ENCODE measurements around the gene PHLDB3. TPM values are rescaled to one million over a fixed set of nuclear protein-coding genes. Genes with fewer than 3 reads are reported as not detected.

Gene PHLDB3
- polyA plus RNA-seq, 1 of the 3 experiments (the other 2 are of a cell fraction), result 15.6 TPM

- TF ChIP-seq SMC3 (IDR thresholded peaks at IDR 0.05; ENCODE audit: low read depth, low read length), result no peak
- TF ChIP-seq, protein P1, sequence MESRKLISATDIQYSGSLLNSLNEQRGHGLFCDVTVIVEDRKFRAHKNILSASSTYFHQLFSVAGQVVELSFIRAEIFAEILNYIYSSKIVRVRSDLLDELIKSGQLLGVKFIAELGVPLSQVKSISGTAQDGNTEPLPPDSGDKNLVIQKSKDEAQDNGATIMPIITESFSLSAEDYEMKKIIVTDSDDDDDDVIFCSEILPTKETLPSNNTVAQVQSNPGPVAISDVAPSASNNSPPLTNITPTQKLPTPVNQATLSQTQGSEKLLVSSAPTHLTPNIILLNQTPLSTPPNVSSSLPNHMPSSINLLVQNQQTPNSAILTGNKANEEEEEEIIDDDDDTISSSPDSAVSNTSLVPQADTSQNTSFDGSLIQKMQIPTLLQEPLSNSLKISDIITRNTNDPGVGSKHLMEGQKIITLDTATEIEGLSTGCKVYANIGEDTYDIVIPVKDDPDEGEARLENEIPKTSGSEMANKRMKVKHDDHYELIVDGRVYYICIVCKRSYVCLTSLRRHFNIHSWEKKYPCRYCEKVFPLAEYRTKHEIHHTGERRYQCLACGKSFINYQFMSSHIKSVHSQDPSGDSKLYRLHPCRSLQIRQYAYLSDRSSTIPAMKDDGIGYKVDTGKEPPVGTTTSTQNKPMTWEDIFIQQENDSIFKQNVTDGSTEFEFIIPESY (IDR thresholded peaks at IDR 0.05; ENCODE audit: borderline replicate concordance, low read depth), result no peak
- TF ChIP-seq EZH2phosphoT487 (IDR thresholded peaks at IDR 0.05; ENCODE audit: borderline replicate concordance, low read depth), result no peak
- no peak for TF ChIP-seq NFIC (IDR thresholded peaks at IDR 0.05; ENCODE audit: borderline replicate concordance)
- no peak for TF ChIP-seq ELF1 (IDR thresholded peaks at IDR 0.05)
- TF ChIP-seq IRF3 (IDR thresholded peaks at IDR 0.05; ENCODE audit: low read depth, low read length), result no peak
- no peak for TF ChIP-seq GABPA (IDR thresholded peaks at IDR 0.05; ENCODE audit: low read depth)
- no peak for TF ChIP-seq TEAD4 (IDR thresholded peaks at IDR 0.05; ENCODE audit: borderline replicate concordance, insufficient read depth)
- Histone ChIP-seq H3K9ac (no peak overlapping the region), H3K4me3 (ENCODE audit: low read depth in 2 of 2, low read length in 1 of 2) (no peak overlapping the region), H3K9me2 (no peaks in the 10 kb centered on the region), H2AFZ (ENCODE audit: low read depth) (no peak overlapping the region), H3K27ac (ENCODE audit: low read depth in 2 of 2, low read length in 1 of 2) (no peak overlapping the region), H3K36me3 (replicated peaks in 1 of 2; ENCODE audit: control insufficient read depth in 1 of 2, insufficient read depth in 2 of 2, low read length in 1 of 2) (no peaks in the 10 kb centered on the region), H3F3A (replicated peaks; ENCODE audit: insufficient read depth) (peaks cover 10% of the 10 kb centered on the region), H3K9me3 (no peaks in the 10 kb centered on the region), H4K20me1 (ENCODE audit: insufficient read depth) (no peaks in the 10 kb centered on the region), H3K4me2 (no peak overlapping the region), H3K79me2 (ENCODE audit: insufficient read depth) (no peaks in the 10 kb centered on the region), H3K27me3 (ENCODE audit: insufficient read depth) (no peaks in the 10 kb centered on the region), H3K4me1 (ENCODE audit: control insufficient read depth in 1 of 2, insufficient read depth in 2 of 2, low read depth in 1 of 2, low read length in 1 of 2) (peaks cover 3 to 4% of the 10 kb centered on the region in 2 experiments; a peak in 1 of 4 replicates)
- no peak for DNase-seq
- CTCF ChIA-PET, result interaction anchor here (0.6 to 1.7 kb wide), 2 partner anchors 18 to 54 kb away, joined by 4 read pairs; no protein-coding TSS in a partner anchor
- 95% methylated on average over 29 of the region's 43 CpGs for WGBS (ENCODE audit: low lambda C conversion rate)
- POLR2A ChIA-PET, result no interaction called here
Measured at GRCh38 chr19:43501661-43502418, 2.7 kb downstream of the PHLDB3 start.

GRCh38 chr19:43499042-43499441, 5.5 kb downstream of the PHLDB3 start:
- H3K4me3 ChIP-seq (ENCODE audit: low read depth in 2 of 2, low read length in 1 of 2), result no peak overlapping the region
- POLR2A ChIA-PET, result no interaction called here
- no peaks in the 10 kb centered on the region for H3K27me3 ChIP-seq (ENCODE audit: insufficient read depth)
- no peak for DNase-seq
- H3F3A ChIP-seq (replicated peaks; ENCODE audit: insufficient read depth), result no peaks in the 10 kb centered on the region
- H3K36me3 ChIP-seq (replicated peaks in 1 of 2; ENCODE audit: control insufficient read depth in 1 of 2, insufficient read depth in 2 of 2, low read length in 1 of 2), result peaks cover 0 to 4% of the 10 kb centered on the region in 2 experiments
- H3K79me2 ChIP-seq (ENCODE audit: insufficient read depth), result no peaks in the 10 kb centered on the region
- H3K9me2 ChIP-seq, result no peaks in the 10 kb centered on the region
- no peaks in the 10 kb centered on the region for H4K20me1 ChIP-seq (ENCODE audit: insufficient read depth)
- TF ChIP-seq YY1 (IDR thresholded peaks at IDR 0.05; ENCODE audit: low read depth) (no peak), EZH2phosphoT487 (IDR thresholded peaks at IDR 0.05; ENCODE audit: borderline replicate concordance, low read depth) (no peak), RXRA (IDR thresholded peaks at IDR 0.05; ENCODE audit: borderline replicate concordance, low read depth) (no peak), MAX (IDR thresholded peaks at IDR 0.05; ENCODE audit: low read depth) (no peak), NFIC (IDR thresholded peaks at IDR 0.05; ENCODE audit: borderline replicate concordance) (no peak), MXI1 (IDR thresholded peaks at IDR 0.05; ENCODE audit: low read depth, low read length) (no peak), GATA2 (CRISPR knock-in tag; IDR thresholded peaks at IDR 0.05) (no peak), RCOR1 (IDR thresholded peaks at IDR 0.05; ENCODE audit: low read length) (no peak), FOXJ3 (CRISPR knock-in tag; IDR thresholded peaks at IDR 0.05) (no peak), RAD21 (IDR thresholded peaks at IDR 0.05; ENCODE audit: low read length) (no peak), ELF1 (IDR thresholded peaks at IDR 0.05) (no peak), REST (IDR thresholded peaks at IDR 0.05; ENCODE audit: low read depth, low read length) (no peak)
- no peaks in the 10 kb centered on the region; a peak in 1 of 4 replicates for H3K4me1 ChIP-seq (ENCODE audit: control insufficient read depth in 1 of 2, insufficient read depth in 2 of 2, low read depth in 1 of 2, low read length in 1 of 2)
- H3K27ac ChIP-seq (ENCODE audit: low read depth in 2 of 2, low read length in 1 of 2), result no peak overlapping the region
- 87% methylated on average over 3 of the region's 3 CpGs for whole genome bisulfite sequencing (ENCODE audit: low lambda C conversion rate)
- H3K9ac ChIP-seq, result no peak overlapping the region
- H3K4me2 ChIP-seq, result no peak overlapping the region
- CTCF ChIA-PET, result interaction anchor here (1.9 kb wide), 1 partner anchor 52 kb away, joined by 6 read pairs; no protein-coding TSS in a partner anchor
- H2AFZ ChIP-seq (ENCODE audit: low read depth), result no peak overlapping the region
- no peaks in the 10 kb centered on the region for H3K9me3 ChIP-seq

Data from SK-N-SH (cell line).